Measurements from ENCODE around the gene CHCHD3.

Gene CHCHD3

DNA sequence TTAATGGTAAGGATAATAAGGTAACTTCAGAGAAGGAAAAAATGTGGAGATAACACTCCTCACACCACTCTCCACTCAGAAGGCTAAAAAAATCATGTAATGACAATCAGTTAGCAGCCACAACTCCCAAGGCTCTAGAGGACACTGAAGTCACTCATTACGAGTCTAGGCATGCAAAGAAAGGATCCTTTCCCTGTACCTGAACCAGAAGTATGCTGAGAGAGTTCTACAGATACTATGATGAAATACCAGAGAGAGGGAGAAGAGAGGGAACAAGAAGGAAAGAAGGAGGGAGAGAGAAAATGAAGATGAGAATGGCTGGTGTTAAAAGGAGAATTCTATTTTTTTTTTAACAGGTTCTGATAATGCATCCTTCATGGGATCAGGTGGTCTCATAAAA lies 281.4 kb downstream of the CHCHD3 start:
- Mint-ChIP-seq H3K27me3 (ENCODE audit: low read depth) (no peaks in the 10 kb centered on the region), H3K36me3 (ENCODE audit: low read depth) (peaks cover 6% of the 10 kb centered on the region), H3K9me3 (no peaks in the 10 kb centered on the region), H3K27ac (peak overlapping the region in 2 of 3 experiments; percentile 16 to 57), H3K4me1 (no peaks in the 10 kb centered on the region), H3K4me3 (no peak overlapping the region)
- no peak for TF ChIP-seq CTCF (IDR thresholded peaks at IDR 0.05; ENCODE audit: unreplicated experiment in 3 of 3)

- Mint-ChIP-seq H3K36me3 (ENCODE audit: low read depth) (peaks cover 15% of the 10 kb centered on the region), H3K27me3 (ENCODE audit: low read depth) (no peaks in the 10 kb centered on the region), H3K4me3 (no peak overlapping the region), H3K27ac (peak overlapping the region in 1 of 3 experiments; percentile 16), H3K4me1 (peaks cover 11% of the 10 kb centered on the region), H3K9me3 (no peaks in the 10 kb centered on the region)
- no peak for TF ChIP-seq CTCF (IDR thresholded peaks at IDR 0.05; ENCODE audit: unreplicated experiment in 3 of 3)
Observed at GRCh38 chr7:132799081-132799413, 282.8 kb downstream of the CHCHD3 start.

- Mint-ChIP-seq H3K36me3 (ENCODE audit: low read depth) (peaks cover 20% of the 10 kb centered on the region), H3K9me3 (no peaks in the 10 kb centered on the region), H3K4me3 (no peak overlapping the region), H3K4me1 (peaks cover 19% of the 10 kb centered on the region), H3K27ac (no peak overlapping the region), H3K27me3 (ENCODE audit: low read depth) (no peaks in the 10 kb centered on the region)
- no peak for TF ChIP-seq CTCF (IDR thresholded peaks at IDR 0.05; ENCODE audit: unreplicated experiment in 3 of 3)
Observed at GRCh38 chr7:132797152-132797551, 284.7 kb downstream of the CHCHD3 start.

GRCh38 chr7:132793474-132793873 lies 288.4 kb downstream of the CHCHD3 start:
- Mint-ChIP-seq H3K27me3 (ENCODE audit: low read depth) (no peaks in the 10 kb centered on the region), H3K9me3 (no peaks in the 10 kb centered on the region), H3K36me3 (ENCODE audit: low read depth) (peaks cover 26% of the 10 kb centered on the region), H3K27ac (no peak overlapping the region), H3K4me3 (no peak overlapping the region), H3K4me1 (peaks cover 19% of the 10 kb centered on the region)
- no peak for TF ChIP-seq CTCF (IDR thresholded peaks at IDR 0.05; ENCODE audit: unreplicated experiment in 3 of 3)

DNA sequence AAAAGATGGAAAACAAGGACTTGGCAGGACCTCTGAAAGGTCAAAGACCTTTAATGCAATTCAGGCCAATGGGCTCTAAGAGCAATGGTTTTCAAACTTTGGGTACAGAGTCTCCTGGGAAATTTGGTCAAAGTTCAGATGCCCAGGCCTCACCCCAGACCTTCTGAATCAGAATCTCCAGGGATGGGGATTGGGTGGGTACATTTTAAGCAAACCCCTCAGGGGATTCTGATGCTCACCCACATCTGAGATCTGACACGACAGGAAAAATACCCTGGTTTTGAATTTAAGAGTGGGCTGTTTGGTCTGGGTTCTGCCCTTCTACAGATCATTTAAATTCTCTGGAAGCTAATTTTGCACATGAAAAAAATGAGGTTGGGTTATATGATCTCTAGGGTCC lies 290.9 kb downstream of the CHCHD3 start:
- H3K27ac Mint-ChIP-seq: no peak overlapping the region
- H3K9me3 Mint-ChIP-seq: no peaks in the 10 kb centered on the region
- H3K27me3 Mint-ChIP-seq (ENCODE audit: low read depth): no peaks in the 10 kb centered on the region

More for the DNA sequence above, 290.9 kb downstream of the CHCHD3 start:
- Mint-ChIP-seq H3K4me3 (no peak overlapping the region), H3K4me1 (peaks cover 19% of the 10 kb centered on the region), H3K36me3 (ENCODE audit: low read depth) (peaks cover 35% of the 10 kb centered on the region)
- no peak for TF ChIP-seq CTCF (IDR thresholded peaks at IDR 0.05; ENCODE audit: unreplicated experiment in 3 of 3)

All from nephron (organoid).